HCT116 (cell line): ENCODE results near the gene PICK1. TPM values are rescaled to one million over a fixed set of nuclear protein-coding genes. Genes with fewer than 3 reads are reported as not detected.

Experiments
- ATAC-seq: fragments of 200-7000 bp; cut with Tn5 transposase; 2 replicates; pipeline ENCODE4 v1.9.1; 2020; ENCODE audit warnings: mild to moderate bottlenecking, moderate library complexity
- BruUV-seq: library from RNA; stranded (reverse); fragments of 400-500 nt; replicated peaks from 2 replicates; lab custom pipeline; 2021; lab: Mats Ljungman, UMichigan
- CTCF ChIA-PET: fragments of 300-600 bp; sonication (Branson Sonifier 250); formaldehyde crosslinking; loops from one replicate; lab custom pipeline; 2021; ENCODE audit warnings: antibody characterized with exemption; lab: Charles Lee
- POLR2A ChIA-PET: fragments of 300-600, 350-600 bp; sonication (Branson Sonifier 250); formaldehyde crosslinking; loops from one replicate; lab custom pipeline; 2021; ENCODE audit warnings: antibody characterized with exemption; lab: Charles Lee
- RAD21 ChIA-PET, 2 experiments: fragments of 300-600 bp; sonication (Branson Sonifier 250); formaldehyde crosslinking; loops; one replicate each; lab custom pipeline; 2023; ENCODE audit warnings: low total read pairs in 2 of 2; ENCODE audit not compliant: uncharacterized antibody in 2 of 2, unreplicated experiment in 2 of 2, low non-redundant PET in 1 of 2; lab: Charles Lee
- DNase-seq: peaks from one replicate; pipeline ENCODE4 v3.0.0-alpha.2; 2010; ENCODE audit warnings: low read depth, low spot score
- H2AFZ ChIP-seq: fragments of 200-600 bp; shearing (Covaris generic), sonication (generic); 2 replicates; pipeline ENCODE4 v1.6.1; 2017; ENCODE audit warnings: low read depth, mixed run types, mixed read lengths, antibody characterized with exemption, low read length; ENCODE audit not compliant: poor library complexity, severe bottlenecking
- H3K27ac ChIP-seq: 2 replicates; pipeline ENCODE4 v1.5.1; 2012; ENCODE audit warnings: low read depth, low read length
- H3K27me3 ChIP-seq: fragments of 200-600 bp; sonication (generic); 2 replicates; pipeline ENCODE4 v1.6.1; 2016; ENCODE audit warnings: mixed run types, low read length, mixed read lengths; ENCODE audit not compliant: insufficient read depth
- H3K36me3 ChIP-seq, 2 experiments: fragments of 200-500 bp in 1 of 2; fragments of 200-600 bp in 1 of 2; sonication (Bioruptor generic) in 1 of 2; sonication (generic) in 1 of 2; 2 replicates each; pipeline versions ENCODE4 v1.5.1 to v1.6.1; 2014 to 2016; ENCODE audit warnings: low read length in 2 of 2, inconsistent platforms in 1 of 2, mixed read lengths in 1 of 2, mixed run types in 1 of 2; ENCODE audit not compliant: insufficient read depth in 2 of 2, control insufficient read depth in 1 of 2
- H3K4me1 ChIP-seq, 2 experiments: fragments of 200-600 bp in 1 of 2; sonication (generic) in 1 of 2; 2 replicates each; pipeline versions ENCODE4 v1.5.1 to v1.6.1; 2012 to 2017; ENCODE audit warnings: low read length in 2 of 2, inconsistent platforms in 1 of 2, mild to moderate bottlenecking in 1 of 2, mixed read lengths in 1 of 2, mixed run types in 1 of 2, moderate library complexity in 1 of 2; ENCODE audit not compliant: insufficient read depth in 2 of 2, control insufficient read depth in 1 of 2
- H3K4me2 ChIP-seq: fragments of 200-600 bp; sonication (generic); 2 replicates; pipeline ENCODE4 v1.6.1; 2017; ENCODE audit warnings: mixed run types, low read length, mixed read lengths
- H3K4me3 ChIP-seq, 2 experiments: fragments of 200-600 bp in 1 of 2; sonication (generic) in 1 of 2; replicated peaks in 1 of 2; 2 replicates each; pipeline ENCODE4 v1.5.1; 2011 to 2016; ENCODE audit warnings: low read length in 2 of 2, control low read depth in 1 of 2, low read depth in 1 of 2, mild to moderate bottlenecking in 1 of 2, mixed read lengths in 1 of 2, mixed run types in 1 of 2
- H3K79me2 ChIP-seq: fragments of 200-600 bp; sonication (generic); 2 replicates; pipeline ENCODE4 v1.6.1; 2017; ENCODE audit warnings: mild to moderate bottlenecking, mixed run types, low read length, moderate library complexity, mixed read lengths; ENCODE audit not compliant: insufficient read depth
- H3K9ac ChIP-seq: fragments of 200-600 bp; sonication (generic); 2 replicates; pipeline ENCODE4 v1.6.1; 2016; ENCODE audit warnings: low read length, mixed read lengths
- H3K9me2 ChIP-seq: fragments of 200-600 bp; sonication (generic), shearing (Covaris generic); 2 replicates; pipeline ENCODE4 v1.6.1; 2017; ENCODE audit warnings: mixed run types, mild to moderate bottlenecking, moderate library complexity; ENCODE audit not compliant: insufficient read depth
- H3K9me3 ChIP-seq, 2 experiments: fragments of 200-500 bp in 1 of 2; fragments of 200-600 bp in 1 of 2; sonication (Bioruptor generic) in 1 of 2; sonication (generic) in 1 of 2; 2 replicates each; pipeline ENCODE4 v1.6.1; 2014 to 2017; ENCODE audit warnings: low read length in 2 of 2, mixed read lengths in 2 of 2, inconsistent platforms in 1 of 2, low read depth in 1 of 2, mild to moderate bottlenecking in 1 of 2, mixed run types in 1 of 2, moderate library complexity in 1 of 2; ENCODE audit not compliant: control insufficient read depth in 1 of 2, insufficient read depth in 1 of 2
- H4K20me1 ChIP-seq: fragments of 200-600 bp; sonication (generic), shearing (Covaris generic); 2 replicates; pipeline ENCODE4 v1.6.1; 2017; ENCODE audit warnings: mixed run types, mild to moderate bottlenecking, moderate library complexity; ENCODE audit not compliant: insufficient read depth
- REST ChIP-seq: IDR thresholded peaks from 2 replicates; pipeline ENCODE4 v1.6.1; 2012; ENCODE audit warnings: low read depth
- intact Hi-C: fragments of 100-400 bp; cut with micrococcal nuclease; formaldehyde crosslinking; loops from 2 replicates; pipeline ENCODE4 v1.10.0; 2022
- total RNA-seq: library from RNA; stranded (reverse); gene quantifications from one replicate; pipeline ENCODE4 v1.2.1, GENCODE V29; 2021; ENCODE audit not compliant: unreplicated experiment

The PICK1 gene
- total RNA-seq, 1 experiment from 2014 or later = 40.0 TPM

- no peak for DNase-seq
- POLR2A ChIA-PET = no interaction called here
- Histone ChIP-seq H3K9me3 (no peaks in the 10 kb centered on the region), H2AFZ (peak overlapping the region; percentile 61), H3K9me2 (no peaks in the 10 kb centered on the region), H3K27ac (no peak overlapping the region), H3K27me3 (no peaks in the 10 kb centered on the region), H4K20me1 (no peaks in the 10 kb centered on the region), H3K4me1 (peaks cover 7 to 29% of the 10 kb centered on the region in 2 experiments; a peak in 3 of 4 replicates), H3K4me2 (peak overlapping the region; percentile 46), H3K79me2 (no peaks in the 10 kb centered on the region), H3K9ac (no peak overlapping the region), H3K36me3 (no peaks in the 10 kb centered on the region), H3K4me3 (no peak overlapping the region)
- peak; percentile 51 for ATAC-seq
- TF ChIP-seq REST = no peak
- RAD21 ChIA-PET = no interaction called here
- no TSS peak for BruUV-seq
- intact Hi-C loops = no loop called here
- CTCF ChIA-PET = no interaction called here
Observed at GRCh38 chr22:38016182-38017151, 40.7 kb upstream of the PICK1 start.
